HepG2 (cell line): Measurements from ENCODE around the gene PPP1R1B. TPM values are rescaled to one million over a fixed set of nuclear protein-coding genes. Genes with fewer than 3 reads are reported as not detected.

ENCODE experiments used
- AGO2 ChIP-seq: fragments of 200-400 bp; formaldehyde crosslinking; optimal IDR thresholded peaks from 2 replicates; pipeline ENCODE3; 2017; ENCODE audit warnings: mild to moderate bottlenecking, low read depth, low read length, moderate library complexity
- BCL6 ChIP-seq: IDR thresholded peaks from 2 replicates; pipeline ENCODE4 v1.6.1; 2016; ENCODE audit warnings: missing genetic modification reagents, missing compliant biosample characterization
- DMAP1 ChIP-seq: IDR thresholded peaks from 2 replicates; pipeline ENCODE4 v1.6.1; 2016
- ESRRA ChIP-seq: sonication (generic); formaldehyde crosslinking; IDR thresholded peaks from 2 replicates; pipeline ENCODE4 v1.5.1; 2020; ENCODE audit warnings: mild to moderate bottlenecking, low read depth, missing genetic modification reagents
- FOXJ3 ChIP-seq: sonication (generic); formaldehyde crosslinking; IDR thresholded peaks from 2 replicates; pipeline ENCODE4 v1.4.0; 2020; ENCODE audit warnings: missing genetic modification reagents, mild to moderate bottlenecking, borderline replicate concordance
- HNRNPK ChIP-seq: fragments of 200-400 bp; formaldehyde crosslinking; IDR thresholded peaks from 2 replicates; pipeline ENCODE4 v1.6.1; 2018; ENCODE audit warnings: low read length, low read depth, moderate library complexity, mild to moderate bottlenecking; ENCODE audit not compliant: poor library complexity, severe bottlenecking
- KAT2B ChIP-seq: fragments of 150-350 bp; IDR thresholded peaks from 2 replicates; pipeline ENCODE4 v1.6.1; 2014; ENCODE audit warnings: low read depth, low read length, borderline replicate concordance
- KDM4B ChIP-seq: sonication (generic); formaldehyde crosslinking; IDR thresholded peaks from 2 replicates; pipeline ENCODE4 v1.4.0; 2020; ENCODE audit warnings: missing genetic modification reagents
- NKX3-1 ChIP-seq: sonication (generic); formaldehyde crosslinking; IDR thresholded peaks from 2 replicates; pipeline ENCODE4 v1.5.0; 2020; ENCODE audit warnings: missing genetic modification reagents
- PAF1 ChIP-seq: IDR thresholded peaks from 2 replicates; pipeline ENCODE4 v1.6.1; 2016; ENCODE audit warnings: missing genetic modification reagents, missing compliant biosample characterization
- SOX13 ChIP-seq, 3 experiments: fragments of 450-650 bp in 1 of 3; sonication (generic) in 1 of 3; formaldehyde crosslinking in 1 of 3; IDR thresholded peaks in 2 of 3; conservative IDR thresholded peaks in 1 of 3; 2 replicates each; pipeline versions ENCODE4 v1.5.0 to v1.6.1; 2016 to 2020; ENCODE audit warnings: antibody characterized with exemption in 1 of 3, mild to moderate bottlenecking in 1 of 3, missing compliant biosample characterization in 1 of 3, missing genetic modification reagents in 1 of 3, moderate library complexity in 1 of 3
- TCF7L2 ChIP-seq: IDR thresholded peaks from 2 replicates; pipeline ENCODE4 v1.6.1; 2011; ENCODE audit warnings: mild to moderate bottlenecking, low read depth, low read length, moderate library complexity
- THAP11 ChIP-seq: IDR thresholded peaks from 2 replicates; pipeline ENCODE4 v1.6.1; 2016; ENCODE audit warnings: missing biosample characterization, missing genetic modification reagents
- ZBTB38 ChIP-seq: sonication (generic); formaldehyde crosslinking; IDR thresholded peaks from 2 replicates; pipeline ENCODE4 v1.5.1; 2020; ENCODE audit warnings: mild to moderate bottlenecking, missing genetic modification reagents
- ZNF280B ChIP-seq: sonication (generic); formaldehyde crosslinking; IDR thresholded peaks from 2 replicates; pipeline ENCODE4 v1.5.0; 2020; ENCODE audit warnings: missing genetic modification reagents, mild to moderate bottlenecking, borderline replicate concordance
- ZNF598 ChIP-seq: sonication (generic); formaldehyde crosslinking; IDR thresholded peaks from 2 replicates; pipeline ENCODE4 v1.5.1; 2020; ENCODE audit warnings: mild to moderate bottlenecking, missing genetic modification reagents, borderline replicate concordance
- ZNF75D ChIP-seq: sonication (generic); formaldehyde crosslinking; IDR thresholded peaks from 2 replicates; pipeline ENCODE4 v1.8.1; 2023; ENCODE audit warnings: missing genetic modification reagents, mild to moderate bottlenecking, borderline replicate concordance
- ZNF775 ChIP-seq: sonication (generic); formaldehyde crosslinking; IDR thresholded peaks from 2 replicates; pipeline ENCODE4 v1.4.0; 2020; ENCODE audit warnings: missing genetic modification reagents, mild to moderate bottlenecking, moderate library complexity, borderline replicate concordance
- polyA plus RNA-seq, 8 experiments: library from polyadenylated mRNA; depleted of rRNA in 3 of 8; stranded (reverse) in 7 of 8; unstranded in 1 of 8; fragments of >200 nt; fragmentation: Illumina TruSeq in 4 of 8; extraction: Trizol in 4 of 8; gene quantifications; 2 replicates each; pipeline versions ENCODE4 v1.2.1 to v1.2.3, GENCODE V29; 2011 to 2016; ENCODE audit warnings: low read depth in 4 of 8, missing spikeins in 1 of 8, mixed read lengths in 1 of 8; ENCODE audit not compliant: insufficient read depth in 1 of 8
- total RNA-seq, 5 experiments: library from RNA; depleted of rRNA; stranded (reverse); fragments of >200 nt; fragmentation: Illumina TruSeq; extraction: Trizol; gene quantifications; 2 replicates each; pipeline ENCODE4 v1.2.3, GENCODE V29; 2016; ENCODE audit warnings: low read depth in 1 of 5
- TF ChIP-seq, protein P1 (sequence below): sonication (generic); formaldehyde crosslinking; IDR thresholded peaks from 2 replicates; pipeline ENCODE4 v1.5.0; 2020; ENCODE audit warnings: mild to moderate bottlenecking, missing genetic modification reagents, moderate library complexity
- TF ChIP-seq, protein P2 (sequence below): sonication (generic); formaldehyde crosslinking; IDR thresholded peaks from 2 replicates; pipeline ENCODE4 v1.5.0; 2020; ENCODE audit warnings: mild to moderate bottlenecking, missing genetic modification reagents, borderline replicate concordance

PPP1R1B gene
- total and polyA plus RNA-seq, 2 of the 13 experiments (the other 11 are each of a cell fraction or from before 2014, with no cell fraction given): 0.08 TPM; not detected in 1

DNA sequence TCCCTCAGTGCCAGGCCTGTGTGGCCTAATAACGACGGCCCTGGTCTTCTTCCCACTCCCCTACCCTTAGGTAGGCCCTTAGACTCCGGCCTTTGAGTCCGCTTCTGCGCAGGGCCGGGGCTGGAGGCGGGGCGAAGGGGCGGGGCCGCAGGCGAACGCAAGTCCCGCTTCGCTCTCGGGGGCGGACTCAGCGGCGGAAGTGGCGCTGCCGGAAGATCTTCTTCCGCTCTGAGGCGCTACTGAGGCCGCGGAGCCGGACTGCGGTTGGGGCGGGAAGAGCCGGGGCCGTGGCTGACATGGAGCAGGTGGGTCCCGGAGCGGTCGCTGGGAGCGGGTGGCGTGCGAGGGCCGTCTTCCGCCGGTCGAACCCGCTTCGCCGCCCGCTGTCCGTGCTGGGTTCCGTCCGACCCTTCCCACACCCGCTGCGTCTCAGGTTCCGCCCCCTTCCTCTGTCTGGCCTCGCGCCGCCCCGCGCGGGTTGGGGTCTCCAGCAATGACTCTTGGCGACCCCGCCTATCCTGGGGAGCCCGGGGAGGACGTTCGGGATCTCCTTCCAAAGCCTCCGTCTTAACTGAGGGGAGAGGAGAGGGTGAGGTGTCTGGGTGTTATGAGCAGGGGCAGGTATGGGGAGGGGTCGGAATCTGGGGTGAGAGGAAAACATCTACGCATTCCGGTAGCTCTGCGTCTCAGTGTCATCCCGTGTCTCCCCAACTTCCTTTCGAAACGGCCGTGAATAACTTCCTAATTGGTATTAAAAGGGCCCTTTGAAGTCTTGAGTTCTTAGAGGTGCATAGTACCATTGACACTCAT, 10.4 kb downstream of the PPP1R1B start, which contains the start of gene STARD3 (continued):
- TF ChIP-seq ZNF775 (peak; percentile 81; the same call in 1 of the 2 replicates), AGO2 (peak; percentile 74), ESRRA (peak; percentile 80; the same call in 1 of the 2 replicates), FOXJ3 (CRISPR knock-in tag) (0 out of 2 replicates have a peak, but pooled peaks have one; percentile 15), ZBTB38 (peak; percentile 88), KDM4B (CRISPR knock-in tag) (peak; percentile 73; the same call in 1 of the 2 replicates), ZNF280B (CRISPR knock-in tag) (peak; percentile 93; the same call in 1 of the 2 replicates), HNRNPK (peak; percentile 89), PAF1 (CRISPR knock-in tag) (no peak), ZNF75D (no peak), NKX3-1 (CRISPR knock-in tag) (peak; percentile 32; the same call in 1 of the 2 replicates), THAP11 (CRISPR knock-in tag) (peak; percentile 90), DMAP1 (CRISPR knock-in tag) (peak; percentile 70; the same call in 1 of the 2 replicates), KAT2B (no peak), TCF7L2 (no peak), BCL6 (CRISPR knock-in tag) (peak; percentile 59), SOX13 (IDR thresholded peaks at IDR 0.05) (0 out of 2 replicates have a peak, but pooled peaks have one; percentile 10), SOX13 (CRISPR knock-in tag; conservative IDR thresholded peaks at IDR 0.05 in 1 of 2, IDR thresholded peaks at IDR 0.05 in 1 of 2) (peak in 1 of 2 experiments; percentile 55; a peak in 2 of 4 replicates), ZNF598 (no peak; the same call in 1 of the 2 replicates)
- TF ChIP-seq, protein P1, sequence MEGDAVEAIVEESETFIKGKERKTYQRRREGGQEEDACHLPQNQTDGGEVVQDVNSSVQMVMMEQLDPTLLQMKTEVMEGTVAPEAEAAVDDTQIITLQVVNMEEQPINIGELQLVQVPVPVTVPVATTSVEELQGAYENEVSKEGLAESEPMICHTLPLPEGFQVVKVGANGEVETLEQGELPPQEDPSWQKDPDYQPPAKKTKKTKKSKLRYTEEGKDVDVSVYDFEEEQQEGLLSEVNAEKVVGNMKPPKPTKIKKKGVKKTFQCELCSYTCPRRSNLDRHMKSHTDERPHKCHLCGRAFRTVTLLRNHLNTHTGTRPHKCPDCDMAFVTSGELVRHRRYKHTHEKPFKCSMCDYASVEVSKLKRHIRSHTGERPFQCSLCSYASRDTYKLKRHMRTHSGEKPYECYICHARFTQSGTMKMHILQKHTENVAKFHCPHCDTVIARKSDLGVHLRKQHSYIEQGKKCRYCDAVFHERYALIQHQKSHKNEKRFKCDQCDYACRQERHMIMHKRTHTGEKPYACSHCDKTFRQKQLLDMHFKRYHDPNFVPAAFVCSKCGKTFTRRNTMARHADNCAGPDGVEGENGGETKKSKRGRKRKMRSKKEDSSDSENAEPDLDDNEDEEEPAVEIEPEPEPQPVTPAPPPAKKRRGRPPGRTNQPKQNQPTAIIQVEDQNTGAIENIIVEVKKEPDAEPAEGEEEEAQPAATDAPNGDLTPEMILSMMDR (CRISPR knock-in tag): peak; percentile 66
- TF ChIP-seq, protein P2, sequence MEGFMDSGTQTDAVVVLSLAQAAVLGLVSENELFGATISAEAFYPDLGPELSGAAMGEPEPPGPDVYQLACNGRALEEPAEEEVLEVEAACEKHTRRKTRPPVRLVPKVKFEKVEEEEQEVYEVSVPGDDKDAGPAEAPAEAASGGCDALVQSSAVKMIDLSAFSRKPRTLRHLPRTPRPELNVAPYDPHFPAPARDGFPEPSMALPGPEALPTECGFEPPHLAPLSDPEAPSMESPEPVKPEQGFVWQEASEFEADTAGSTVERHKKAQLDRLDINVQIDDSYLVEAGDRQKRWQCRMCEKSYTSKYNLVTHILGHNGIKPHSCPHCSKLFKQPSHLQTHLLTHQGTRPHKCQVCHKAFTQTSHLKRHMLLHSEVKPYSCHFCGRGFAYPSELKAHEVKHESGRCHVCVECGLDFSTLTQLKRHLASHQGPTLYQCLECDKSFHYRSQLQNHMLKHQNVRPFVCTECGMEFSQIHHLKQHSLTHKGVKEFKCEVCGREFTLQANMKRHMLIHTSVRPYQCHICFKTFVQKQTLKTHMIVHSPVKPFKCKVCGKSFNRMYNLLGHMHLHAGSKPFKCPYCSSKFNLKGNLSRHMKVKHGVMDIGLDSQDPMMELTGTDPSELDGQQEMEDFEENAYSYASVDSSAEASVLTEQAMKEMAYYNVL (CRISPR knock-in tag): peak; percentile 45; the same call in 1 of the 2 replicates
